ENCODE data around the gene SCTR. TPM values are rescaled to one million over a fixed set of nuclear protein-coding genes. Genes with fewer than 3 reads are reported as not detected.

Gene SCTR
- total RNA-seq, 1 donor from 2014 or later, result not detected

DNA sequence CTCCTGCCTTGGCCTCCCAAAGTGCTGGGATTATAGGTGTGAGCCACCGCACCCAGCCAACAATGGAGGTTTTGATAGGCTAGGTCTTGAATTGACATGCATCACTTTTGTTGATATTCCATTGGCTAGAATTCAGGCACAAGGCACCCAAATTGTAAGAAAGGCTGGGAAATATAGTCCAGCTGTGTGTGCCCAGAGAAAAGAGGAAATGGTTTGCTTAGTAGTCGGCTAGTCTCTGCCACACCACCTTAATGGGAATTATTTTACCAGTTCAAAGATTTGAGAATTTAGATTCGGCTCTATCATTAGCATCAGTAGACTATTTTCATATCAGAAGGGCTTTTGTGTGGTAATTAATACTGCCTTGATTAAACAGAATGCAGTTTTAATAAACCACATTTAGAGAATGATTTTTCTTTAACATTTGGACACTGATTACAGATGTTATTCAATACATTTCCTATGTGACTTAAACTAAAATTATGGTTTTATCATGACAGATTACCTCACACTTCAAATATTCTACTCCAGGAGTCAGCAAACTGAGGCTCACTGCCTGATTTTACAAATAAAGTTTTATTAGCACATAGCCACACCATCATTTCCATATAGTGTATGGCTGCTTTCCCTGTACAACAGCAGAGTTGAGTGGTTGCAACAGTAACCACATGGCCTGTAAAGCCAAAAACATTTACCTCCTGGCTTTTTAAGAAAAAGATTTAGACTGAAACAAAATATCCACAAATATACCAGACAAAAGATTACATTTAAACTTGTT lies 130.1 kb downstream of the SCTR start:
- H3K27ac ChIP-seq, result no peak overlapping the region
- no peaks in the 10 kb centered on the region for H3K36me3 ChIP-seq
- no peaks in the 10 kb centered on the region for H3K27me3 ChIP-seq
- H3K4me3 ChIP-seq, result no peak overlapping the region
- H3K4me1 ChIP-seq, result no peaks in the 10 kb centered on the region
- TF ChIP-seq, protein P1, sequence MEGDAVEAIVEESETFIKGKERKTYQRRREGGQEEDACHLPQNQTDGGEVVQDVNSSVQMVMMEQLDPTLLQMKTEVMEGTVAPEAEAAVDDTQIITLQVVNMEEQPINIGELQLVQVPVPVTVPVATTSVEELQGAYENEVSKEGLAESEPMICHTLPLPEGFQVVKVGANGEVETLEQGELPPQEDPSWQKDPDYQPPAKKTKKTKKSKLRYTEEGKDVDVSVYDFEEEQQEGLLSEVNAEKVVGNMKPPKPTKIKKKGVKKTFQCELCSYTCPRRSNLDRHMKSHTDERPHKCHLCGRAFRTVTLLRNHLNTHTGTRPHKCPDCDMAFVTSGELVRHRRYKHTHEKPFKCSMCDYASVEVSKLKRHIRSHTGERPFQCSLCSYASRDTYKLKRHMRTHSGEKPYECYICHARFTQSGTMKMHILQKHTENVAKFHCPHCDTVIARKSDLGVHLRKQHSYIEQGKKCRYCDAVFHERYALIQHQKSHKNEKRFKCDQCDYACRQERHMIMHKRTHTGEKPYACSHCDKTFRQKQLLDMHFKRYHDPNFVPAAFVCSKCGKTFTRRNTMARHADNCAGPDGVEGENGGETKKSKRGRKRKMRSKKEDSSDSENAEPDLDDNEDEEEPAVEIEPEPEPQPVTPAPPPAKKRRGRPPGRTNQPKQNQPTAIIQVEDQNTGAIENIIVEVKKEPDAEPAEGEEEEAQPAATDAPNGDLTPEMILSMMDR (IDR thresholded peaks at IDR 0.05), result no peak
- H3K9me3 ChIP-seq, result no peaks in the 10 kb centered on the region
- intact Hi-C loops (cut with DNase I), result no loop called here
- no peak for DNase-seq (ENCODE audit: low spot score in 2 of 2)

Other genes with a start within 250 kb of the SCTR start
- gene C2orf76, start 157.6 kb downstream of the SCTR start, total RNA-seq, result not detected
- gene DBI, start 157.5 kb downstream of the SCTR start, total RNA-seq, result 11.2 TPM
- gene TMEM37, start 92.6 kb downstream of the SCTR start, total RNA-seq, result 2.3 TPM
- gene CFAP221, start 20.0 kb upstream of the SCTR start, total RNA-seq, result not detected
- gene TMEM177, start 154.7 kb upstream of the SCTR start, total RNA-seq, result not detected
- 35.9 TPM for gene PTPN4, start 235.4 kb upstream of the SCTR start, total RNA-seq

All from ascending aorta (tissue), 2 donors.